H1 (cell line): ENCODE measurements around the gene ST3GAL2. TPM values are rescaled to one million over a fixed set of nuclear protein-coding genes. Genes with fewer than 3 reads are reported as not detected.

Source experiments
- CTCF ChIA-PET: fragments of 300-600 bp; sonication (Branson Sonifier 250); formaldehyde crosslinking; loops from one replicate; lab custom pipeline; 2021; ENCODE audit not compliant: partially characterized antibody; lab: Charles Lee
- POLR2A ChIA-PET: fragments of 300-600 bp; sonication (Branson Sonifier 250); formaldehyde crosslinking; loops from one replicate; lab custom pipeline; 2021; ENCODE audit warnings: inconsistent platforms; ENCODE audit not compliant: partially characterized antibody; lab: Charles Lee
- DNase-seq, 2 experiments: peaks; one replicate each; pipeline versions ENCODE4 v3.0.0 to v3.0.0-alpha.2; 2010 to 2022; ENCODE audit warnings: low spot score in 2 of 2, low read depth in 1 of 2, mixed read lengths in 1 of 2
- FAIRE-seq: peaks from 2 replicates; lab custom pipeline; 2011; peaks lifted over from hg19 to GRCh38; lab: Jason Lieb, UNC
- H2AFZ ChIP-seq: 2 replicates; pipeline ENCODE4 v1.8.1; 2012; ENCODE audit warnings: low read length, inconsistent platforms
- H2AK5ac ChIP-seq: 2 replicates; pipeline ENCODE4 v1.6.1; 2013; ENCODE audit warnings: low read depth, low read length
- H2BK120ac ChIP-seq: replicated peaks from 2 replicates; pipeline ENCODE3; 2013; ENCODE audit warnings: low read depth, low read length, inconsistent platforms
- H2BK12ac ChIP-seq: 2 replicates; pipeline ENCODE4 v1.6.1; 2013; ENCODE audit warnings: low read depth, low read length
- H2BK15ac ChIP-seq: 2 replicates; pipeline ENCODE4 v1.6.1; 2013; ENCODE audit warnings: low read length
- H2BK20ac ChIP-seq: 2 replicates; pipeline ENCODE4 v1.6.1; 2013; ENCODE audit warnings: low read length
- H2BK5ac ChIP-seq: 2 replicates; pipeline ENCODE4 v1.6.1; 2013; ENCODE audit warnings: low read depth, low read length
- H3K14ac ChIP-seq: 2 replicates; pipeline ENCODE4 v1.6.1; 2013; ENCODE audit warnings: inconsistent platforms; ENCODE audit not compliant: insufficient read length
- H3K18ac ChIP-seq: 2 replicates; pipeline ENCODE4 v1.6.1; 2013; ENCODE audit warnings: low read length; ENCODE audit errors: extremely low read depth
- H3K23ac ChIP-seq: 2 replicates; pipeline ENCODE4 v1.6.1; 2013; ENCODE audit warnings: inconsistent platforms; ENCODE audit not compliant: insufficient read length
- H3K23me2 ChIP-seq: 2 replicates; pipeline ENCODE4 v1.6.1; 2013; ENCODE audit warnings: low read depth, low read length
- H3K27ac ChIP-seq: 2 replicates; pipeline ENCODE4 v1.6.1; 2011; ENCODE audit warnings: low read depth, low read length, inconsistent platforms
- H3K27me3 ChIP-seq, 4 experiments: replicated peaks in 1 of 4; 1 replicate in 1 of 4; 2 replicates in 3 of 4; pipeline versions ENCODE4 v1.6.1 to v1.8.1; 2011 to 2013; ENCODE audit warnings: low read length in 3 of 4, mild to moderate bottlenecking in 3 of 4, inconsistent platforms in 2 of 4, mixed read lengths in 2 of 4, moderate library complexity in 1 of 4; ENCODE audit not compliant: control insufficient read depth in 3 of 4, insufficient read depth in 3 of 4; ENCODE audit errors: extremely low read depth in 1 of 4
- H3K36me3 ChIP-seq, 4 experiments: 2 replicates each; pipeline versions ENCODE4 v1.6.1 to v1.8.1; 2011 to 2013; ENCODE audit warnings: mild to moderate bottlenecking in 4 of 4, low read length in 3 of 4, moderate library complexity in 2 of 4, control low read depth in 1 of 4, inconsistent platforms in 1 of 4; ENCODE audit not compliant: insufficient read depth in 4 of 4, control insufficient read depth in 2 of 4
- H3K4ac ChIP-seq: replicated peaks from 2 replicates; pipeline ENCODE3; 2013; ENCODE audit warnings: low read length, low read depth, mixed read lengths, inconsistent platforms; ENCODE audit not compliant: insufficient read length
- H3K4me1 ChIP-seq, 4 experiments: replicated peaks in 1 of 4; 1 replicate in 1 of 4; 2 replicates in 3 of 4; pipeline versions ENCODE4 v1.6.1 to v1.8.1; 2011 to 2013; ENCODE audit warnings: low read length in 3 of 4, inconsistent platforms in 2 of 4, mixed read lengths in 1 of 4; ENCODE audit not compliant: insufficient read depth in 4 of 4, control insufficient read depth in 3 of 4
- H3K4me2 ChIP-seq, 2 experiments: 2 replicates each; pipeline versions ENCODE4 v1.6.1 to v1.8.1; 2011 to 2013; ENCODE audit warnings: low read depth in 2 of 2, low read length in 2 of 2, control low read depth in 1 of 2, inconsistent platforms in 1 of 2, mild to moderate bottlenecking in 1 of 2; ENCODE audit not compliant: insufficient read depth in 1 of 2
- H3K4me3 ChIP-seq, 4 experiments: fragments of 200-600, 300-600 bp in 1 of 4; sonication (generic), shearing (Covaris generic), sonication (Bioruptor Twin) in 1 of 4; 2 replicates each; pipeline versions ENCODE4 v1.5.1 to v1.8.1; 2011 to 2016; ENCODE audit warnings: low read length in 4 of 4, low read depth in 3 of 4, control low read depth in 2 of 4, inconsistent platforms in 2 of 4, mild to moderate bottlenecking in 2 of 4, mixed read lengths in 1 of 4, moderate library complexity in 1 of 4; ENCODE audit not compliant: insufficient read depth in 2 of 4; ENCODE audit errors: extremely low read depth in 1 of 4
- H3K56ac ChIP-seq: replicated peaks from 2 replicates; pipeline ENCODE3; 2013; ENCODE audit warnings: low read depth, mild to moderate bottlenecking, mixed read lengths, low read length, inconsistent platforms; ENCODE audit not compliant: insufficient read length
- H3K79me1 ChIP-seq: 2 replicates; pipeline ENCODE4 v1.6.1; 2013; ENCODE audit warnings: low read depth, low read length, control low read depth
- H3K79me2 ChIP-seq, 2 experiments: 2 replicates each; pipeline versions ENCODE4 v1.6.1 to v1.8.1; 2012 to 2013; ENCODE audit warnings: low read length in 2 of 2, mild to moderate bottlenecking in 2 of 2, inconsistent platforms in 1 of 2; ENCODE audit not compliant: insufficient read depth in 2 of 2, control insufficient read depth in 1 of 2
- H3K9ac ChIP-seq, 4 experiments: replicated peaks in 1 of 4; 1 replicate in 1 of 4; 2 replicates in 3 of 4; pipeline versions ENCODE4 v1.6.1 to v1.8.1; 2011 to 2013; ENCODE audit warnings: low read depth in 3 of 4, low read length in 3 of 4, control low read depth in 2 of 4, mild to moderate bottlenecking in 2 of 4, moderate library complexity in 2 of 4, inconsistent platforms in 1 of 4; ENCODE audit errors: extremely low read depth in 1 of 4
- H3K9me3 ChIP-seq, 2 experiments: 2 replicates each; pipeline versions ENCODE4 v1.6.1 to v1.8.1; 2012 to 2013; ENCODE audit warnings: mild to moderate bottlenecking in 2 of 2, moderate library complexity in 2 of 2, control low read depth in 1 of 2, inconsistent platforms in 1 of 2, low read depth in 1 of 2, low read length in 1 of 2, mixed read lengths in 1 of 2; ENCODE audit not compliant: insufficient read depth in 2 of 2
- H4K20me1 ChIP-seq, 2 experiments: replicated peaks in 1 of 2; 2 replicates each; pipeline versions ENCODE3 to v1.8.1; 2011 to 2013; ENCODE audit warnings: inconsistent platforms in 2 of 2, low read length in 2 of 2, mild to moderate bottlenecking in 1 of 2; ENCODE audit not compliant: insufficient read depth in 2 of 2, control insufficient read depth in 1 of 2
- H4K5ac ChIP-seq: 2 replicates; pipeline ENCODE4 v1.6.1; 2013; ENCODE audit warnings: low read length, low read depth, mixed read lengths, inconsistent platforms; ENCODE audit not compliant: insufficient read length
- H4K8ac ChIP-seq: 2 replicates; pipeline ENCODE4 v1.8.0; 2013; ENCODE audit warnings: mild to moderate bottlenecking, moderate library complexity, low read length, inconsistent platforms; ENCODE audit not compliant: insufficient read depth; ENCODE audit errors: extremely low read depth
- H4K91ac ChIP-seq: replicated peaks from 2 replicates; pipeline ENCODE3; 2013; ENCODE audit warnings: low read length, mixed read lengths, inconsistent platforms; ENCODE audit not compliant: insufficient read length
- BACH1 ChIP-seq: IDR thresholded peaks from 2 replicates; pipeline ENCODE4 v1.6.1; 2012; ENCODE audit warnings: low read length, improper control_type of control experiment
- CBX8 ChIP-seq: fragments of 300-800, 300-1000 bp; sonication (generic); IDR thresholded peaks from 2 replicates; pipeline ENCODE4 v1.7.1; 2016; ENCODE audit warnings: low read depth, low read length, borderline replicate concordance
- CHD1 ChIP-seq: IDR thresholded peaks from 2 replicates; pipeline ENCODE4 v1.6.1; 2012; ENCODE audit warnings: low read depth, low read length, improper control_type of control experiment
- EZH2 ChIP-seq: fragments of 200-600 bp; sonication (generic); IDR thresholded peaks from 2 replicates; pipeline ENCODE4 v1.7.1; 2012; ENCODE audit warnings: low read depth, mild to moderate bottlenecking, moderate library complexity, low read length, inconsistent platforms; ENCODE audit not compliant: severe bottlenecking
- GTF2F1 ChIP-seq: IDR thresholded peaks from 2 replicates; pipeline ENCODE4 v1.6.1; 2012; ENCODE audit warnings: low read depth, low read length, improper control_type of control experiment, borderline replicate concordance
- JUND ChIP-seq: IDR thresholded peaks from 2 replicates; pipeline ENCODE4 v1.6.1; 2011; ENCODE audit warnings: mild to moderate bottlenecking, improper control_type of control experiment, low read length
- KDM4A ChIP-seq: IDR thresholded peaks from one replicate; pipeline ENCODE4 v1.7.1; 2012; ENCODE audit warnings: low read depth, mild to moderate bottlenecking, moderate library complexity, low read length, inconsistent platforms; ENCODE audit not compliant: severe bottlenecking
- RXRA ChIP-seq: IDR thresholded peaks from 2 replicates; pipeline ENCODE4 v1.6.1; 2011; ENCODE audit warnings: low read depth, mild to moderate bottlenecking, low read length, moderate library complexity; ENCODE audit not compliant: insufficient read depth
- SP2 ChIP-seq: IDR thresholded peaks from 2 replicates; pipeline ENCODE4 v1.6.1; 2012; ENCODE audit warnings: mild to moderate bottlenecking, low read length, inconsistent platforms
- SP4 ChIP-seq: IDR thresholded peaks from 2 replicates; pipeline ENCODE4 v1.6.1; 2012; ENCODE audit warnings: low read length, inconsistent platforms
- SUZ12 ChIP-seq: fragments of 200-600 bp; sonication (generic); IDR thresholded peaks from 2 replicates; pipeline ENCODE4 v1.6.1; 2012; ENCODE audit warnings: mild to moderate bottlenecking, inconsistent platforms, low read length, moderate library complexity, mixed read lengths
- WGBS, 2 experiments: shearing (Covaris generic) in 1 of 2; methylation state at CpG; one replicate each; pipeline versions ENCODE4 v1.1.6 to v1.1.7; 2013 to 2015; ENCODE audit warnings: low lambda C conversion rate in 2 of 2, mixed read lengths in 2 of 2, inconsistent platforms in 1 of 2, low coverage in 1 of 2, missing lambda C conversion rate in 1 of 2; ENCODE audit not compliant: insufficient replicate concordance in 2 of 2, insufficient coverage in 1 of 2, insufficient read length in 1 of 2; ENCODE audit errors: extremely low coverage in 1 of 2, missing lambda C conversion rate in 1 of 2; 5-methylcytosine and 5-hydroxymethylcytosine counted together
- polyA plus RNA-seq, 7 experiments: library from polyadenylated mRNA; depleted of rRNA in 3 of 7; stranded (reverse) in 5 of 7; unstranded in 2 of 7; fragments of >200 nt in 5 of 7; fragments of 200-250 nt in 2 of 7; gene quantifications; 1 replicate in 5 of 7; 2 replicates in 1 of 7; 4 replicates in 1 of 7; pipeline versions ENCODE4 v1.2.1 to v1.2.3, GENCODE V29; 2011 to 2013; ENCODE audit warnings: missing spikeins in 2 of 7, mixed read lengths in 2 of 7
- total RNA-seq: library from RNA; stranded (reverse); fragmentation: NEBNext Ultra II Directional; extraction: Animal tissue kit (Norgen Biotek cat#: 25700); gene quantifications from 2 replicates; pipeline ENCODE4 v1.2.1, GENCODE V29; 2021
- TF ChIP-seq, protein P1 (sequence below): IDR thresholded peaks from 2 replicates; pipeline ENCODE4 v1.6.1; 2011; ENCODE audit warnings: low read depth, mild to moderate bottlenecking, low read length; ENCODE audit not compliant: insufficient read depth

ST3GAL2 gene
- total and polyA plus RNA-seq, 2 of the 8 experiments (the other 6 are each of a cell fraction or from before 2014, with no cell fraction given) = 14.4 to 39.7 TPM

- H4K5ac ChIP-seq = no peak overlapping the region
- no peaks in the 10 kb centered on the region for H3K23me2 ChIP-seq
- no peak for DNase-seq
- no peak overlapping the region for H3K27ac ChIP-seq
- H4K20me1 ChIP-seq = peaks cover 3 to 4% of the 10 kb centered on the region in 2 experiments
- H4K91ac ChIP-seq = no peak overlapping the region
- H3K4me2 ChIP-seq = no peak overlapping the region
- H2BK20ac ChIP-seq = no peak overlapping the region
- no peak overlapping the region for H2BK12ac ChIP-seq
- TF ChIP-seq JUND (no peak), RXRA (no peak), BACH1 (no peak), SP2 (no peak), SP4 (no peak), CBX8 (no peak), EZH2 (no peak), SUZ12 (no peak), CHD1 (no peak), KDM4A (no peak), GTF2F1 (no peak)
- TF ChIP-seq, protein P1, sequence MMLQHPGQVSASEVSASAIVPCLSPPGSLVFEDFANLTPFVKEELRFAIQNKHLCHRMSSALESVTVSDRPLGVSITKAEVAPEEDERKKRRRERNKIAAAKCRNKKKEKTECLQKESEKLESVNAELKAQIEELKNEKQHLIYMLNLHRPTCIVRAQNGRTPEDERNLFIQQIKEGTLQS = no peak
- TF ChIP-seq, all 59 proteins: peak for 0
- no peak overlapping the region for H3K9ac ChIP-seq
- no peaks in the 10 kb centered on the region for H3K9me3 ChIP-seq
- no peak overlapping the region for H2AFZ ChIP-seq
- no peak overlapping the region for H3K56ac ChIP-seq
- POLR2A ChIA-PET = interaction anchor here (0.7 kb wide), 1 partner anchor 33 kb away, joined by 3 read pairs; no protein-coding TSS in a partner anchor
- no peaks in the 10 kb centered on the region for H3K79me1 ChIP-seq
- H3K23ac ChIP-seq = no peak overlapping the region
- no peaks in the 10 kb centered on the region for H3K27me3 ChIP-seq
- H2BK5ac ChIP-seq = peak overlapping the region; percentile 71; the same call in 1 of the 2 replicates
- CTCF ChIA-PET = interaction anchor here (1.3 to 13.5 kb wide), 2 partner anchors 11 to 85 kb away, joined by 4 to 117 read pairs; no protein-coding TSS in a partner anchor
- H4K8ac ChIP-seq = no peak overlapping the region
- no peak overlapping the region for H3K4ac ChIP-seq
- H3K18ac ChIP-seq = no peak overlapping the region
- H3K79me2 ChIP-seq = no peaks in the 10 kb centered on the region
- H2BK15ac ChIP-seq = no peak overlapping the region
- no peak overlapping the region for H3K4me3 ChIP-seq
- peaks cover 2 to 9% (median 5%) of the 10 kb centered on the region in 4 experiments; a peak in 5 of 8 replicates for H3K36me3 ChIP-seq
- no peak overlapping the region for H3K14ac ChIP-seq
- no peak for FAIRE-seq
- no peaks in the 10 kb centered on the region for H3K4me1 ChIP-seq
- H2AK5ac ChIP-seq = no peak overlapping the region
- no peak overlapping the region for H2BK120ac ChIP-seq
- WGBS, 2 experiments = 96% methylated on average over 16 of the region's 19 CpGs; no CpG with 5 or more reads in 1 of the 2 experiments
Observed at GRCh38 chr16:70388006-70388680, 50.8 kb downstream of the ST3GAL2 start.
